HepG2 (cell line): Measurements from ENCODE around the gene MDP1. TPM values are rescaled to one million over a fixed set of nuclear protein-coding genes. Genes with fewer than 3 reads are reported as not detected.

Experiments
- BCL3 ChIP-seq: sonication (generic); formaldehyde crosslinking; IDR thresholded peaks from 2 replicates; pipeline ENCODE4 v1.5.1; 2020; ENCODE audit warnings: mild to moderate bottlenecking, missing genetic modification reagents, moderate library complexity
- CAMTA2 ChIP-seq: sonication (generic); formaldehyde crosslinking; IDR thresholded peaks from 2 replicates; pipeline ENCODE4 v1.4.0; 2020; ENCODE audit warnings: mild to moderate bottlenecking, missing genetic modification reagents, borderline replicate concordance
- CBX5 ChIP-seq: sonication (generic); formaldehyde crosslinking; IDR thresholded peaks from 2 replicates; pipeline ENCODE4 v1.4.0; 2020; ENCODE audit warnings: missing genetic modification reagents, borderline replicate concordance
- DBP ChIP-seq: sonication (generic); formaldehyde crosslinking; IDR thresholded peaks from 2 replicates; pipeline ENCODE4 v1.4.0; 2020; ENCODE audit warnings: missing genetic modification reagents; ENCODE audit errors: not compliant biosample characterization
- ELF3 ChIP-seq: IDR thresholded peaks from 2 replicates; pipeline ENCODE4 v1.6.1; 2016; ENCODE audit warnings: missing genetic modification reagents, missing compliant biosample characterization
- ESRRA ChIP-seq: sonication (generic); formaldehyde crosslinking; IDR thresholded peaks from 2 replicates; pipeline ENCODE4 v1.5.1; 2020; ENCODE audit warnings: mild to moderate bottlenecking, low read depth, missing genetic modification reagents
- FOXK2 ChIP-seq: fragments of 450-650 bp; IDR thresholded peaks from 2 replicates; pipeline ENCODE4 v1.6.1; 2016
- GMEB1 ChIP-seq: sonication (generic); formaldehyde crosslinking; IDR thresholded peaks from 2 replicates; pipeline ENCODE4 v1.5.1; 2020; ENCODE audit warnings: missing genetic modification reagents, mild to moderate bottlenecking, borderline replicate concordance
- KLF13 ChIP-seq: sonication (generic); formaldehyde crosslinking; IDR thresholded peaks from 2 replicates; pipeline ENCODE4 v1.4.0; 2020; ENCODE audit warnings: mild to moderate bottlenecking, missing genetic modification reagents
- KLF6 ChIP-seq: IDR thresholded peaks from 2 replicates; pipeline ENCODE4 v1.8.0; 2016; ENCODE audit warnings: missing biosample characterization, missing genetic modification reagents
- MTA3 ChIP-seq: sonication (generic); formaldehyde crosslinking; IDR thresholded peaks from 2 replicates; pipeline ENCODE4 v1.4.0; 2020; ENCODE audit warnings: missing genetic modification reagents
- NFKB2 ChIP-seq: sonication (generic); formaldehyde crosslinking; IDR thresholded peaks from 2 replicates; pipeline ENCODE4 v1.4.0; 2020; ENCODE audit warnings: missing genetic modification reagents, borderline replicate concordance
- RFXANK ChIP-seq: IDR thresholded peaks from 2 replicates; pipeline ENCODE4 v1.6.1; 2016
- SP2 ChIP-seq: sonication (generic); formaldehyde crosslinking; IDR thresholded peaks from 2 replicates; pipeline ENCODE4 v1.5.1; 2020; ENCODE audit warnings: mild to moderate bottlenecking, missing genetic modification reagents
- TERF1 ChIP-seq: sonication (generic); formaldehyde crosslinking; IDR thresholded peaks from 2 replicates; pipeline ENCODE4 v1.8.0; 2022; ENCODE audit warnings: mild to moderate bottlenecking, missing genetic modification reagents, moderate library complexity
- ZBTB21 ChIP-seq: sonication (generic); formaldehyde crosslinking; IDR thresholded peaks from 2 replicates; pipeline ENCODE4 v1.4.0; 2020; ENCODE audit warnings: missing genetic modification reagents
- ZNF143 ChIP-seq: sonication (generic); formaldehyde crosslinking; IDR thresholded peaks from 2 replicates; pipeline ENCODE4 v1.4.0; 2020; ENCODE audit warnings: missing genetic modification reagents
- ZNF225 ChIP-seq: sonication (generic); formaldehyde crosslinking; IDR thresholded peaks from 2 replicates; pipeline ENCODE4 v1.4.0; 2020; ENCODE audit warnings: mild to moderate bottlenecking, missing genetic modification reagents
- ZNF235 ChIP-seq: sonication (generic); formaldehyde crosslinking; IDR thresholded peaks from 2 replicates; pipeline ENCODE4 v1.8.1; 2023; ENCODE audit warnings: mild to moderate bottlenecking, missing genetic modification reagents, borderline replicate concordance
- ZNF503 ChIP-seq: sonication (generic); formaldehyde crosslinking; IDR thresholded peaks from 2 replicates; pipeline ENCODE4 v1.4.0; 2020; ENCODE audit warnings: missing genetic modification reagents
- ZNF546 ChIP-seq: sonication (generic); formaldehyde crosslinking; conservative IDR thresholded peaks from 2 replicates; pipeline ENCODE4 v1.8.1; 2023; ENCODE audit warnings: mild to moderate bottlenecking, missing genetic modification reagents
- ZNF547 ChIP-seq: sonication (generic); formaldehyde crosslinking; IDR thresholded peaks from 2 replicates; pipeline ENCODE4 v1.5.1; 2020; ENCODE audit warnings: mild to moderate bottlenecking, missing genetic modification reagents
- ZNF761 ChIP-seq: sonication (generic); formaldehyde crosslinking; conservative IDR thresholded peaks from 2 replicates; pipeline ENCODE4 v1.4.0; 2020; ENCODE audit warnings: mild to moderate bottlenecking, missing genetic modification reagents
- ZSCAN30 ChIP-seq: sonication (generic); formaldehyde crosslinking; IDR thresholded peaks from 2 replicates; pipeline ENCODE4 v1.5.0; 2020; ENCODE audit warnings: mild to moderate bottlenecking, missing genetic modification reagents
- polyA plus RNA-seq, 8 experiments: library from polyadenylated mRNA; depleted of rRNA in 3 of 8; stranded (reverse) in 7 of 8; unstranded in 1 of 8; fragments of >200 nt; fragmentation: Illumina TruSeq in 4 of 8; extraction: Trizol in 4 of 8; gene quantifications; 2 replicates each; pipeline versions ENCODE4 v1.2.1 to v1.2.3, GENCODE V29; 2011 to 2016; ENCODE audit warnings: low read depth in 4 of 8, missing spikeins in 1 of 8, mixed read lengths in 1 of 8; ENCODE audit not compliant: insufficient read depth in 1 of 8
- total RNA-seq, 5 experiments: library from RNA; depleted of rRNA; stranded (reverse); fragments of >200 nt; fragmentation: Illumina TruSeq; extraction: Trizol; gene quantifications; 2 replicates each; pipeline ENCODE4 v1.2.3, GENCODE V29; 2016; ENCODE audit warnings: low read depth in 1 of 5

The MDP1 gene
- total and polyA plus RNA-seq, 2 of the 13 experiments (the other 11 are each of a cell fraction or from before 2014, with no cell fraction given): 44.1 to 48.7 TPM

GRCh38 chr14:24215495-24216344, at the start of gene MDP1 (continued):
- TF ChIP-seq GMEB1 (CRISPR knock-in tag) (peak; percentile 85; the same call in 1 of the 2 replicates), SP2 (CRISPR knock-in tag) (no peak), RFXANK (peak; percentile 87), NFKB2 (CRISPR knock-in tag) (peak; percentile 99), TERF1 (CRISPR knock-in tag) (peak; percentile 89), ZNF546 (CRISPR knock-in tag) (peak; percentile 99), ZNF235 (CRISPR knock-in tag) (peak; percentile 85), CAMTA2 (CRISPR knock-in tag) (peak; percentile 98), ZNF503 (CRISPR knock-in tag) (peak; percentile 76), KLF6 (CRISPR knock-in tag) (peak; percentile 98), DBP (CRISPR knock-in tag) (peak; percentile 99), ZNF761 (CRISPR knock-in tag) (peak; percentile 99), BCL3 (no peak), ZNF143 (CRISPR knock-in tag) (peak; percentile 82), ZBTB21 (CRISPR knock-in tag) (peak; percentile 93), FOXK2 (peak; percentile 47; the same call in 1 of the 2 replicates), KLF13 (CRISPR knock-in tag) (no peak; the same call in 1 of the 2 replicates), ZNF547 (CRISPR knock-in tag) (no peak), MTA3 (CRISPR knock-in tag) (0 out of 2 replicates have a peak, but pooled peaks have one; percentile 13), ZNF225 (CRISPR knock-in tag) (peak; percentile 100), ELF3 (peak; percentile 95), CBX5 (CRISPR knock-in tag) (peak; percentile 98; the same call in 1 of the 2 replicates), ESRRA (peak; percentile 73), ZSCAN30 (no peak)
